Upper lobe of left lung (tissue), 6 donors: ENCODE results near the gene AP2A2. TPM values are rescaled to one million over a fixed set of nuclear protein-coding genes. Genes with fewer than 3 reads are reported as not detected.

Experiments used
- ATAC-seq, 2 donors: fragments of 200-7000 bp; cut with Tn5 transposase; one replicate each; pipeline ENCODE4 v1.9.1; 2022; ENCODE audit warnings: mild to moderate bottlenecking in 2 of 2, moderate library complexity in 2 of 2; ENCODE audit not compliant: low FRiP score in 2 of 2
- DNase-seq, 2 donors: peaks; one replicate each; pipeline ENCODE4 v3.0.0-alpha.2; 2019 to 2020
- H3K27ac ChIP-seq, 4 donors: fragments of 200-600 bp; sonication (generic); one replicate each; pipeline ENCODE4 v1.5.1; 2016 to 2019
- H3K27me3 ChIP-seq, 4 donors: fragments of 200-600 bp; sonication (generic); one replicate each; pipeline ENCODE4 v1.5.1; 2017 to 2019
- H3K36me3 ChIP-seq, 4 donors: fragments of 200-600 bp; sonication (generic); one replicate each; pipeline ENCODE4 v1.5.1; 2016 to 2019
- H3K4me1 ChIP-seq, 4 donors: fragments of 200-600 bp; sonication (generic); one replicate each; pipeline ENCODE4 v1.5.1; 2018 to 2019
- H3K4me3 ChIP-seq, 4 donors: fragments of 200-600 bp; sonication (generic); one replicate each; pipeline ENCODE4 v1.5.1; 2017 to 2019; ENCODE audit warnings: mild to moderate bottlenecking in 2 of 4, moderate library complexity in 1 of 4
- H3K9me3 ChIP-seq, 4 donors: fragments of 200-600 bp; sonication (generic); one replicate each; pipeline ENCODE4 v1.5.1; 2018 to 2019
- CTCF ChIP-seq, 6 experiments: fragments of 450-650 bp in 4 of 6; fragments of 200-600 bp in 2 of 6; sonication (generic) in 2 of 6; IDR thresholded peaks; one replicate each; pipeline ENCODE4 v1.5.1; 2016 to 2019; ENCODE audit warnings: antibody characterized with exemption in 6 of 6
- EP300 ChIP-seq, 4 donors: sonication (generic); formaldehyde crosslinking; IDR thresholded peaks; one replicate each; pipeline ENCODE4 v1.5.1; 2017; ENCODE audit warnings: antibody characterized with exemption in 4 of 4, control low read depth in 2 of 4
- POLR2A ChIP-seq, 4 donors: fragments of 450-650 bp; IDR thresholded peaks; one replicate each; pipeline ENCODE4 v1.5.1; 2016 to 2017; ENCODE audit warnings: antibody characterized with exemption in 4 of 4, mild to moderate bottlenecking in 2 of 4
- POLR2AphosphoS5 ChIP-seq, 2 donors: sonication (generic); formaldehyde crosslinking; IDR thresholded peaks; one replicate each; pipeline ENCODE4 v1.5.1; 2017; ENCODE audit warnings: antibody characterized with exemption in 2 of 2
- WGBS, 2 donors: methylation state at CpG; one replicate each; pipeline ENCODE4 v1.1.5; 2017 to 2018; 5-methylcytosine and 5-hydroxymethylcytosine counted together
- total RNA-seq, 6 donors: library from RNA; depleted of rRNA in 4 of 6; stranded (reverse); fragments of >200 nt in 4 of 6; gene quantifications; one replicate each; pipeline versions ENCODE4 v1.1.0 to v1.2.1, GENCODE V29; 2016 to 2021
- donor health status: DM: no; HTN: no; CAD: no; lungs with moderate emphysema.
- donor health status: DM: no; HTN: yes; CAD: no; lungs with severe emphysema.

Gene AP2A2
- total RNA-seq, 6 donors from 2014 or later: 55.7 to 273 (median 103) TPM

DNA sequence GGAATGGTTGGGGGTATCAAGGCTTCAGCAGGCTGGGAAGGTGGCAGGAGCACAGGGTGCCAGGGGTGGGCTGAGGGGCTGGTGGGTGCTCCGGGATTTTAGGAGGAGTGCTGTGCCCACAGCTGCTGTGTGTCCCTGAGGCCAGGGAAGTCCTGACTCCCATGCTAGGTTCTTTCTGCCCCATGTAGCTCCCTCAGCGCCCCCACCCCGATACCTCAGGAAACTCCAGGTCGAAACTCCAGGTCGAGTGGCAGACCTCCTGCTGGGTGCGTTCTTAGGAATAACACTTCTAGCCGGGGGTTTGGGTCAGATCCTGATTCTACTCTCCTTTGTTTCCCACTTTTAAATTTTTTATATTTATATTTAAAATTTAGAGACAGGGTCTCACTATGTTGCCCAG, 8.3 kb downstream of the AP2A2 start:
- H3K4me1 ChIP-seq: peaks cover 65 to 91% (median 75%) of the 10 kb centered on the region in 4 donors
- 77 to 80% methylated on average over 6 to 7 of the region's 7 CpGs for WGBS, 2 donors
- TF ChIP-seq POLR2A (IDR thresholded peaks at IDR 0.05) (no peak), POLR2AphosphoS5 (IDR thresholded peaks at IDR 0.05) (no peak), EP300 (IDR thresholded peaks at IDR 0.05) (no peak), CTCF (IDR thresholded peaks at IDR 0.05) (no peak)

GRCh38 chr11:934527-934926, 8.9 kb downstream of the AP2A2 start:
- H3K4me1 ChIP-seq: peaks cover 60 to 90% (median 73%) of the 10 kb centered on the region in 4 donors
- 78 to 81% methylated on average over 6 of the region's 6 CpGs for WGBS, 2 donors

More for the DNA sequence above, 8.3 kb downstream of the AP2A2 start:
- DNase-seq (no peak), ATAC-seq (no peak)
- Histone ChIP-seq H3K27ac (peak overlapping the region; percentile 30 to 73 (median 68)), H3K4me3 (peak overlapping the region in 1 of 4 donors; percentile 1), H3K9me3 (no peaks in the 10 kb centered on the region), H3K27me3 (no peaks in the 10 kb centered on the region), H3K36me3 (no peaks in the 10 kb centered on the region)

GRCh38 chr11:936199-936598, 10.5 kb downstream of the AP2A2 start:
- TF ChIP-seq CTCF (IDR thresholded peaks at IDR 0.05) (no peak), POLR2AphosphoS5 (IDR thresholded peaks at IDR 0.05) (no peak), POLR2A (IDR thresholded peaks at IDR 0.05) (no peak), EP300 (IDR thresholded peaks at IDR 0.05) (no peak)
- Histone ChIP-seq H3K27me3 (no peaks in the 10 kb centered on the region), H3K4me1 (peaks cover 63 to 92% (median 76%) of the 10 kb centered on the region in 4 donors), H3K36me3 (no peaks in the 10 kb centered on the region), H3K4me3 (no peak overlapping the region), H3K9me3 (no peaks in the 10 kb centered on the region), H3K27ac (peak overlapping the region; percentile 57 to 74 (median 65))
- ATAC-seq (peak in 1 of 2 donors; percentile 65), DNase-seq (peak in 1 of 2 donors; percentile 73)
- 61 to 80% methylated on average over 3 of the region's 3 CpGs for WGBS, 2 donors

More at GRCh38 chr11:934527-934926, 8.9 kb downstream of the AP2A2 start:
- Histone ChIP-seq H3K27me3 (no peaks in the 10 kb centered on the region), H3K9me3 (no peaks in the 10 kb centered on the region), H3K36me3 (no peaks in the 10 kb centered on the region), H3K27ac (no peak overlapping the region), H3K4me3 (no peak overlapping the region)
- DNase-seq: no peak
- no peak for ATAC-seq
- TF ChIP-seq POLR2A (IDR thresholded peaks at IDR 0.05) (no peak), EP300 (IDR thresholded peaks at IDR 0.05) (no peak), POLR2AphosphoS5 (IDR thresholded peaks at IDR 0.05) (no peak), CTCF (IDR thresholded peaks at IDR 0.05) (no peak)

GRCh38 chr11:937841-938261, 12.2 kb downstream of the AP2A2 start:
- Histone ChIP-seq H3K27ac (peak overlapping the region in 2 of 4 donors; percentile 41 to 74), H3K9me3 (no peaks in the 10 kb centered on the region), H3K27me3 (no peaks in the 10 kb centered on the region), H3K36me3 (no peaks in the 10 kb centered on the region), H3K4me3 (no peak overlapping the region), H3K4me1 (peaks cover 57 to 92% (median 73%) of the 10 kb centered on the region in 4 donors)
- DNase-seq (no peak), ATAC-seq (no peak)
- TF ChIP-seq EP300 (IDR thresholded peaks at IDR 0.05): no peak
- no peak for TF ChIP-seq POLR2A (IDR thresholded peaks at IDR 0.05)
- no peak for TF ChIP-seq POLR2AphosphoS5 (IDR thresholded peaks at IDR 0.05)
- no peak for TF ChIP-seq CTCF (IDR thresholded peaks at IDR 0.05)
- 73 to 78% methylated on average over 10 of the region's 10 CpGs for WGBS, 2 donors
